ENCODE data around the gene HIPK1. TPM values are rescaled to one million over a fixed set of nuclear protein-coding genes. Genes with fewer than 3 reads are reported as not detected.

HIPK1 gene
- total and polyA plus RNA-seq, 2 of the 13 experiments (the other 11 are each of a cell fraction or from before 2014, with no cell fraction given): 20.8 to 33.4 TPM

- TF ChIP-seq, protein P1, sequence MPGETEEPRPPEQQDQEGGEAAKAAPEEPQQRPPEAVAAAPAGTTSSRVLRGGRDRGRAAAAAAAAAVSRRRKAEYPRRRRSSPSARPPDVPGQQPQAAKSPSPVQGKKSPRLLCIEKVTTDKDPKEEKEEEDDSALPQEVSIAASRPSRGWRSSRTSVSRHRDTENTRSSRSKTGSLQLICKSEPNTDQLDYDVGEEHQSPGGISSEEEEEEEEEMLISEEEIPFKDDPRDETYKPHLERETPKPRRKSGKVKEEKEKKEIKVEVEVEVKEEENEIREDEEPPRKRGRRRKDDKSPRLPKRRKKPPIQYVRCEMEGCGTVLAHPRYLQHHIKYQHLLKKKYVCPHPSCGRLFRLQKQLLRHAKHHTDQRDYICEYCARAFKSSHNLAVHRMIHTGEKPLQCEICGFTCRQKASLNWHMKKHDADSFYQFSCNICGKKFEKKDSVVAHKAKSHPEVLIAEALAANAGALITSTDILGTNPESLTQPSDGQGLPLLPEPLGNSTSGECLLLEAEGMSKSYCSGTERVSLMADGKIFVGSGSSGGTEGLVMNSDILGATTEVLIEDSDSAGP (CRISPR knock-in tag; IDR thresholded peaks at IDR 0.05; ENCODE audit: borderline replicate concordance): peak; percentile 76; the same call in 1 of the 2 replicates
- TF ChIP-seq TOPORS (CRISPR knock-in tag; IDR thresholded peaks at IDR 0.05): 0 out of 2 replicates have a peak, but pooled peaks have one; percentile 3
- TF ChIP-seq TERF1 (CRISPR knock-in tag; IDR thresholded peaks at IDR 0.05): no peak
- no peak for TF ChIP-seq ZNF737 (CRISPR knock-in tag; IDR thresholded peaks at IDR 0.05; ENCODE audit: borderline replicate concordance)
- TF ChIP-seq ZNF20 (CRISPR knock-in tag; IDR thresholded peaks at IDR 0.05): no peak
- TF ChIP-seq ZBTB7A (CRISPR knock-in tag; IDR thresholded peaks at IDR 0.05): no peak
- no peak for TF ChIP-seq HMG20A (CRISPR knock-in tag; IDR thresholded peaks at IDR 0.05; ENCODE audit: borderline replicate concordance)
- TF ChIP-seq ZNF253 (CRISPR knock-in tag; IDR thresholded peaks at IDR 0.05; ENCODE audit: borderline replicate concordance): 0 out of 2 replicates have a peak, but pooled peaks have one; percentile 18
- 0 out of 2 replicates have a peak, but pooled peaks have one; percentile 31 for TF ChIP-seq AHDC1 (CRISPR knock-in tag; IDR thresholded peaks at IDR 0.05; ENCODE audit: borderline replicate concordance)
- no peak for TF ChIP-seq DMTF1 (CRISPR knock-in tag; IDR thresholded peaks at IDR 0.05)
- no peak for TF ChIP-seq KLF6 (CRISPR knock-in tag; IDR thresholded peaks at IDR 0.05)
- peak; percentile 71 for TF ChIP-seq KDM5A (IDR thresholded peaks at IDR 0.05; ENCODE audit: borderline replicate concordance, low read length)
- TF ChIP-seq IKZF4 (CRISPR knock-in tag; IDR thresholded peaks at IDR 0.05; ENCODE audit: borderline replicate concordance, low read depth, not compliant biosample characterization): peak; percentile 71
- TF ChIP-seq THAP7 (CRISPR knock-in tag; IDR thresholded peaks at IDR 0.05): no peak
- TF ChIP-seq RARG (CRISPR knock-in tag; IDR thresholded peaks at IDR 0.05; ENCODE audit: low read depth): no peak
- 0 out of 2 replicates have a peak, but pooled peaks have one; percentile 4 for TF ChIP-seq PCBP1 (IDR thresholded peaks at IDR 0.05; ENCODE audit: borderline replicate concordance, low read depth, low read length)
- no peak for TF ChIP-seq ZNF660 (CRISPR knock-in tag; IDR thresholded peaks at IDR 0.05; ENCODE audit: borderline replicate concordance, low read depth)
- TF ChIP-seq POLR2A (IDR thresholded peaks at IDR 0.05; ENCODE audit: insufficient read depth in 1 of 2, low read depth in 2 of 2, low read length in 2 of 2): no peak
Measured at GRCh38 chr1:113905435-113905861, 23.7 kb upstream of the HIPK1 start (continued).
